Neural cell (in vitro differentiated cells): ENCODE results near the gene TADA3.
A peak's percentile ranks its signal among the peaks of the same experiment; 100 is the strongest.

ENCODE experiments used
- CTCF ChIP-seq: fragments of 450-650 bp; IDR thresholded peaks from 2 replicates; pipeline ENCODE4 v1.5.1; 2014; ENCODE audit warnings: antibody characterized with exemption, mild to moderate bottlenecking, moderate library complexity; ENCODE audit not compliant: poor library complexity, severe bottlenecking
- EZH2 ChIP-seq: fragments of 200-600, 300-800 bp; shearing (Covaris generic), sonication (generic); IDR thresholded peaks from 2 replicates; pipeline ENCODE4 v1.6.1; 2014; ENCODE audit warnings: antibody characterized with exemption, low read length, borderline replicate concordance, mild to moderate bottlenecking; ENCODE audit not compliant: insufficient read depth, poor library complexity, severe bottlenecking
- POLR2AphosphoS5 ChIP-seq: IDR thresholded peaks from 2 replicates; pipeline ENCODE4 v1.6.1; 2012
- RAD21 ChIP-seq: fragments of 450-650 bp; conservative IDR thresholded peaks from 2 replicates; pipeline ENCODE4 v1.6.1; 2014; ENCODE audit warnings: antibody characterized with exemption, mild to moderate bottlenecking, moderate library complexity

- TF ChIP-seq CTCF (peak; percentile 20), EZH2 (no peak), RAD21 (no peak), POLR2AphosphoS5 (no peak)
These were observed 8.3 kb upstream of the TADA3 start for GRCh38 chr3:9800529-9800928.
